HepG2 (cell line): Measurements from ENCODE around the gene ZNF3. TPM values are rescaled to one million over a fixed set of nuclear protein-coding genes. Genes with fewer than 3 reads are reported as not detected.

Experiments used
- ARID4A ChIP-seq: sonication (generic); formaldehyde crosslinking; IDR thresholded peaks from 2 replicates; pipeline ENCODE4 v1.5.0; 2020; ENCODE audit warnings: mild to moderate bottlenecking, missing genetic modification reagents, borderline replicate concordance
- DDIT3 ChIP-seq: sonication (generic); formaldehyde crosslinking; IDR thresholded peaks from 2 replicates; pipeline ENCODE4 v1.4.0; 2020; ENCODE audit warnings: mild to moderate bottlenecking, missing genetic modification reagents
- FOSL1 ChIP-seq: sonication (generic); formaldehyde crosslinking; IDR thresholded peaks from 2 replicates; pipeline ENCODE4 v1.9.0; 2021; ENCODE audit warnings: missing genetic modification reagents, borderline replicate concordance
- HMG20B ChIP-seq: conservative IDR thresholded peaks from 2 replicates; pipeline ENCODE4 v1.6.1; 2016; ENCODE audit warnings: missing genetic modification reagents, missing compliant biosample characterization
- IKZF1 ChIP-seq: fragments of 450-650 bp; IDR thresholded peaks from 2 replicates; pipeline ENCODE4 v1.7.1; 2016
- KLF13 ChIP-seq: sonication (generic); formaldehyde crosslinking; IDR thresholded peaks from 2 replicates; pipeline ENCODE4 v1.4.0; 2020; ENCODE audit warnings: mild to moderate bottlenecking, missing genetic modification reagents
- MXD1 ChIP-seq: sonication (generic); formaldehyde crosslinking; IDR thresholded peaks from 2 replicates; pipeline ENCODE4 v1.4.0; 2020; ENCODE audit warnings: mild to moderate bottlenecking, missing genetic modification reagents
- PHF20 ChIP-seq: sonication (generic); formaldehyde crosslinking; IDR thresholded peaks from 2 replicates; pipeline ENCODE4 v1.5.0; 2020; ENCODE audit warnings: mild to moderate bottlenecking, missing genetic modification reagents
- POLR2A ChIP-seq, 2 experiments: IDR thresholded peaks; 2 replicates each; pipeline ENCODE4 v1.6.1; 2011; ENCODE audit warnings: low read depth in 2 of 2, low read length in 2 of 2, mild to moderate bottlenecking in 1 of 2, moderate library complexity in 1 of 2; ENCODE audit not compliant: insufficient read depth in 1 of 2
- PTBP1 ChIP-seq: fragments of 200-400 bp; formaldehyde crosslinking; IDR thresholded peaks from 2 replicates; pipeline ENCODE4 v1.6.1; 2018; ENCODE audit warnings: low read length, low read depth; ENCODE audit not compliant: poor library complexity, severe bottlenecking
- TARDBP ChIP-seq: sonication (generic); formaldehyde crosslinking; IDR thresholded peaks from 2 replicates; pipeline ENCODE4 v1.8.0; 2022; ENCODE audit warnings: mild to moderate bottlenecking, missing genetic modification reagents
- TERF1 ChIP-seq: sonication (generic); formaldehyde crosslinking; IDR thresholded peaks from 2 replicates; pipeline ENCODE4 v1.8.0; 2022; ENCODE audit warnings: mild to moderate bottlenecking, missing genetic modification reagents, moderate library complexity
- ZBTB14 ChIP-seq: sonication (generic); formaldehyde crosslinking; IDR thresholded peaks from 2 replicates; pipeline ENCODE4 v1.4.0; 2020; ENCODE audit warnings: missing genetic modification reagents
- ZBTB43 ChIP-seq: sonication (generic); formaldehyde crosslinking; conservative IDR thresholded peaks from 2 replicates; pipeline ENCODE4 v1.4.0; 2020; ENCODE audit warnings: missing genetic modification reagents
- ZNF274 ChIP-seq: sonication (generic); formaldehyde crosslinking; IDR thresholded peaks from 2 replicates; pipeline ENCODE4 v1.5.1; 2020; ENCODE audit warnings: mild to moderate bottlenecking, missing genetic modification reagents
- ZNF317 ChIP-seq: sonication (generic); formaldehyde crosslinking; IDR thresholded peaks from 2 replicates; pipeline ENCODE4 v1.5.0; 2020; ENCODE audit warnings: mild to moderate bottlenecking, missing genetic modification reagents
- ZNF720 ChIP-seq: sonication (generic); formaldehyde crosslinking; IDR thresholded peaks from 2 replicates; pipeline ENCODE4 v1.4.0; 2020; ENCODE audit warnings: missing genetic modification reagents
- ZNF800 ChIP-seq: sonication (generic); formaldehyde crosslinking; IDR thresholded peaks from 2 replicates; pipeline ENCODE4 v1.4.0; 2020; ENCODE audit warnings: missing genetic modification reagents
- polyA plus RNA-seq, 8 experiments: library from polyadenylated mRNA; depleted of rRNA in 3 of 8; stranded (reverse) in 7 of 8; unstranded in 1 of 8; fragments of >200 nt; fragmentation: Illumina TruSeq in 4 of 8; extraction: Trizol in 4 of 8; gene quantifications; 2 replicates each; pipeline versions ENCODE4 v1.2.1 to v1.2.3, GENCODE V29; 2011 to 2016; ENCODE audit warnings: low read depth in 4 of 8, missing spikeins in 1 of 8, mixed read lengths in 1 of 8; ENCODE audit not compliant: insufficient read depth in 1 of 8
- total RNA-seq, 5 experiments: library from RNA; depleted of rRNA; stranded (reverse); fragments of >200 nt; fragmentation: Illumina TruSeq; extraction: Trizol; gene quantifications; 2 replicates each; pipeline ENCODE4 v1.2.3, GENCODE V29; 2016; ENCODE audit warnings: low read depth in 1 of 5

Gene ZNF3
- total and polyA plus RNA-seq, 2 of the 13 experiments (the other 11 are each of a cell fraction or from before 2014, with no cell fraction given) = 33.7 to 56.9 TPM

- peak; percentile 47; the same call in 1 of the 2 replicates for TF ChIP-seq ZBTB14 (CRISPR knock-in tag)
- TF ChIP-seq POLR2A (IDR thresholded peaks at IDR 0.05; ENCODE audit: insufficient read depth in 1 of 2, low read depth in 2 of 2, low read length in 2 of 2) = peak; percentile 78 to 93
- no peak for TF ChIP-seq HMG20B (CRISPR knock-in tag)
- TF ChIP-seq TARDBP (CRISPR knock-in tag) = peak; percentile 66; the same call in 1 of the 2 replicates
- TF ChIP-seq ZNF317 (CRISPR knock-in tag) = no peak
- TF ChIP-seq PTBP1 = no peak
- TF ChIP-seq DDIT3 = no peak
- TF ChIP-seq TERF1 = peak; percentile 85
- no peak for TF ChIP-seq FOSL1
- TF ChIP-seq ZNF800 (CRISPR knock-in tag) = no peak
- peak; percentile 95 for TF ChIP-seq ZBTB43
- peak; percentile 24; the same call in 1 of the 2 replicates for TF ChIP-seq KLF13 (CRISPR knock-in tag)
- peak; percentile 93 for TF ChIP-seq MXD1 (CRISPR knock-in tag)
- TF ChIP-seq ZNF274 (CRISPR knock-in tag) = peak; percentile 98
- 0 out of 2 replicates have a peak, but pooled peaks have one; percentile 85 for TF ChIP-seq ZNF720 (CRISPR knock-in tag)
- peak; percentile 92 for TF ChIP-seq PHF20
- TF ChIP-seq IKZF1 = no peak
- TF ChIP-seq ARID4A = peak; percentile 94
Observed at GRCh38 chr7:100088621-100089457, 7.3 kb upstream of the ZNF3 start, which contains the start of gene COPS6 (continued).
